Osteoblast (primary cell): Measurements from ENCODE around the gene NDRG4. TPM values are rescaled to one million over a fixed set of nuclear protein-coding genes. Genes with fewer than 3 reads are reported as not detected.

Experiments
- DNase-seq: peaks from one replicate; pipeline ENCODE4 v3.0.0; 2011; ENCODE audit warnings: low spot score, mixed read lengths; ENCODE audit not compliant: insufficient read length; ENCODE audit errors: missing footprints
- H2AFZ ChIP-seq: 2 replicates; pipeline ENCODE4 v1.6.0; 2011; ENCODE audit warnings: mild to moderate bottlenecking, low read length
- H3K27ac ChIP-seq: 2 replicates; pipeline ENCODE4 v1.5.1; 2011; ENCODE audit warnings: mild to moderate bottlenecking, low read depth, low read length, moderate library complexity
- H3K27me3 ChIP-seq: 2 replicates; pipeline ENCODE4 v1.6.0; 2012; ENCODE audit warnings: mild to moderate bottlenecking, control low read depth, inconsistent platforms, low read length, moderate library complexity; ENCODE audit not compliant: insufficient read depth
- H3K36me3 ChIP-seq: 2 replicates; pipeline ENCODE4 v1.5.1; 2011; ENCODE audit warnings: mild to moderate bottlenecking, low read length, control low read depth, moderate library complexity; ENCODE audit not compliant: insufficient read depth
- H3K4me1 ChIP-seq: 2 replicates; pipeline ENCODE4 v1.5.1; 2011; ENCODE audit warnings: mild to moderate bottlenecking, low read length, control low read depth, moderate library complexity; ENCODE audit not compliant: insufficient read depth
- H3K4me2 ChIP-seq: 2 replicates; pipeline ENCODE4 v1.6.0; 2011; ENCODE audit warnings: mild to moderate bottlenecking, low read length; ENCODE audit not compliant: insufficient read depth
- H3K4me3 ChIP-seq: fragments of 200-600 bp; sonication (generic); 3 replicates; pipeline ENCODE4 v1.5.1; 2012; ENCODE audit warnings: mild to moderate bottlenecking, low read length, inconsistent platforms; ENCODE audit not compliant: insufficient read depth
- H3K79me2 ChIP-seq: 2 replicates; pipeline ENCODE4 v1.6.0; 2012; ENCODE audit warnings: mild to moderate bottlenecking, low read length, control low read depth, inconsistent platforms; ENCODE audit not compliant: insufficient read depth
- H3K9me3 ChIP-seq: 2 replicates; pipeline ENCODE4 v1.5.1; 2011; ENCODE audit warnings: low read depth, low read length, control low read depth
- H4K20me1 ChIP-seq: 2 replicates; pipeline ENCODE4 v1.6.0; 2012; ENCODE audit warnings: mild to moderate bottlenecking, low read length, control low read depth; ENCODE audit not compliant: insufficient read depth
- total RNA-seq: library from RNA; depleted of rRNA; stranded (reverse); fragments of >200 nt; gene quantifications from 2 replicates; pipeline ENCODE4 v1.2.3, GENCODE V29; 2012
- TF ChIP-seq, protein P1 (sequence below): IDR thresholded peaks from 2 replicates; pipeline ENCODE4 v1.5.1; 2011; ENCODE audit warnings: mild to moderate bottlenecking, low read depth, low read length, moderate library complexity; ENCODE audit errors: extremely low read depth

NDRG4 gene
- total RNA-seq, 1 donor = 8.0 TPM

DNA sequence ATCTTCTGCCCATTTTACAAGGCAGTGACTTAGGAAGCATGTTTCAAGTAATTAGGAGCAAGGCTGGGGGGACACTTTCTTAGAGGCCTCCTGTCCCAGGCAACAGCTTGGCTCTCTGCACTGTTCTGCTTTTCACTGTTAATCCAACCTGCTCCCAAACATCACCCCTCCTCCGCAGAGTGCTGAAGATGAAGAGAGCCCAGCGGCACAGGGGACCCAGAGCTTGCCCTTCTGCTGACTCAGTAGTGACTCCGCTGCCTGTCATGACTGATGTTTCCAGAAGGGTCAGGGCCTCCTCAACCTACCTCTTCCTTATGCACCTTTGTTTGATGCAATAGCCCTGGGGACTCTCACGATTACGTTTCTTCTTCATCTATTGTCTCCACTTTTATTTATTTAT lies 38.9 kb upstream of the NDRG4 start:
- no peaks in the 10 kb centered on the region for H4K20me1 ChIP-seq
- H3K9me3 ChIP-seq = no peaks in the 10 kb centered on the region
- DNase-seq = no peak
- H3K4me2 ChIP-seq = no peak overlapping the region
- peaks cover 43% of the 10 kb centered on the region for H3K27me3 ChIP-seq
- H3K4me1 ChIP-seq = no peaks in the 10 kb centered on the region
- H3K36me3 ChIP-seq = no peaks in the 10 kb centered on the region
- H3K27ac ChIP-seq = no peak overlapping the region
- H3K4me3 ChIP-seq = no peak overlapping the region
- H3K79me2 ChIP-seq = no peaks in the 10 kb centered on the region
- no peak overlapping the region for H2AFZ ChIP-seq
- TF ChIP-seq, protein P1, sequence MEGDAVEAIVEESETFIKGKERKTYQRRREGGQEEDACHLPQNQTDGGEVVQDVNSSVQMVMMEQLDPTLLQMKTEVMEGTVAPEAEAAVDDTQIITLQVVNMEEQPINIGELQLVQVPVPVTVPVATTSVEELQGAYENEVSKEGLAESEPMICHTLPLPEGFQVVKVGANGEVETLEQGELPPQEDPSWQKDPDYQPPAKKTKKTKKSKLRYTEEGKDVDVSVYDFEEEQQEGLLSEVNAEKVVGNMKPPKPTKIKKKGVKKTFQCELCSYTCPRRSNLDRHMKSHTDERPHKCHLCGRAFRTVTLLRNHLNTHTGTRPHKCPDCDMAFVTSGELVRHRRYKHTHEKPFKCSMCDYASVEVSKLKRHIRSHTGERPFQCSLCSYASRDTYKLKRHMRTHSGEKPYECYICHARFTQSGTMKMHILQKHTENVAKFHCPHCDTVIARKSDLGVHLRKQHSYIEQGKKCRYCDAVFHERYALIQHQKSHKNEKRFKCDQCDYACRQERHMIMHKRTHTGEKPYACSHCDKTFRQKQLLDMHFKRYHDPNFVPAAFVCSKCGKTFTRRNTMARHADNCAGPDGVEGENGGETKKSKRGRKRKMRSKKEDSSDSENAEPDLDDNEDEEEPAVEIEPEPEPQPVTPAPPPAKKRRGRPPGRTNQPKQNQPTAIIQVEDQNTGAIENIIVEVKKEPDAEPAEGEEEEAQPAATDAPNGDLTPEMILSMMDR = no peak

DNA sequence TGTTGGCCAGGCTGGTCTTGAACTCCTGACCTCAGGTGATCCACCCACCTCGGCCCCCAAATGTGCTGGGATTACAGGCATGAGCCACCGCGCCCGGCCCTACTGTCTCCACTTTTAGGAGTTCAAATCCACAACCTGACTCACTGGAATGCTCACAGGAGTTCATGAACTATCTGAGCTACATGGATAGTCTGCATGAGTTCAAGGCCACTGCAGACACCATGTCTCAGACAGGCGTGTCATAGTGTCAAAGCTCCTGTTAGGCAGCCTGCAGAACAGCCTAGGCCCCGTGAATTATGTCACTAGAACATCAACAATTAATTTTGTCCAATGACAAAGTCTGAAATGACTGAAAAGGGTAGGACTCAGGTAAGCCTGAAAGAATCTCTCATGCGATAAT lies 38.3 kb upstream of the NDRG4 start:
- no peaks in the 10 kb centered on the region for H3K9me3 ChIP-seq

DNA sequence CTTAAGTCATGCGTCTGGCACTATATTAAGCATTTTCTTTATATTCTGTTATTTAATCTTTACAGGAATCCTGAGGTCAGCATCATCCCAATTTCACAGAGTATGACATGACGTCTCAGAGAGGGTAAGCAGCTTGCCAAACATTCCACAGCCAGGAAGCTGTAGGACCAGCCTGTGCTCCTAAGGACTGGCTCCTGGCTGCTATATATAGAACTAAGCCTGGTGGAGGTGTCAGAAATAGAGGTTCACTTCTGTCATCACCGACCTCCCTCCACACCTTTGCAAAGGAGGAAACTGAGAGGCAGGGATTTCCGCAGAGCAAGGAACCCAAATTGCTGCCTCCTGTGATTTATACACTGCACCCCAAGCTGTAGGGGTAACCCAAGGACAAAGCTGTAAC lies 37.9 kb upstream of the NDRG4 start:
- no peak for DNase-seq
- Histone ChIP-seq H3K27me3 (peaks cover 48% of the 10 kb centered on the region), H3K36me3 (no peaks in the 10 kb centered on the region), H3K4me2 (no peak overlapping the region), H3K4me1 (no peaks in the 10 kb centered on the region), H2AFZ (no peak overlapping the region), H3K9me3 (no peaks in the 10 kb centered on the region), H3K27ac (no peak overlapping the region), H3K4me3 (no peak overlapping the region), H4K20me1 (no peaks in the 10 kb centered on the region), H3K79me2 (no peaks in the 10 kb centered on the region)
- TF ChIP-seq, protein P1 = no peak

More for the DNA sequence above, 38.3 kb upstream of the NDRG4 start:
- Histone ChIP-seq H3K4me1 (no peaks in the 10 kb centered on the region), H3K27me3 (peaks cover 48% of the 10 kb centered on the region), H3K4me3 (no peak overlapping the region), H4K20me1 (no peaks in the 10 kb centered on the region), H3K36me3 (no peaks in the 10 kb centered on the region), H3K4me2 (no peak overlapping the region), H2AFZ (no peak overlapping the region), H3K79me2 (no peaks in the 10 kb centered on the region), H3K27ac (no peak overlapping the region)
- TF ChIP-seq, protein P1 = no peak
- DNase-seq = no peak

DNA sequence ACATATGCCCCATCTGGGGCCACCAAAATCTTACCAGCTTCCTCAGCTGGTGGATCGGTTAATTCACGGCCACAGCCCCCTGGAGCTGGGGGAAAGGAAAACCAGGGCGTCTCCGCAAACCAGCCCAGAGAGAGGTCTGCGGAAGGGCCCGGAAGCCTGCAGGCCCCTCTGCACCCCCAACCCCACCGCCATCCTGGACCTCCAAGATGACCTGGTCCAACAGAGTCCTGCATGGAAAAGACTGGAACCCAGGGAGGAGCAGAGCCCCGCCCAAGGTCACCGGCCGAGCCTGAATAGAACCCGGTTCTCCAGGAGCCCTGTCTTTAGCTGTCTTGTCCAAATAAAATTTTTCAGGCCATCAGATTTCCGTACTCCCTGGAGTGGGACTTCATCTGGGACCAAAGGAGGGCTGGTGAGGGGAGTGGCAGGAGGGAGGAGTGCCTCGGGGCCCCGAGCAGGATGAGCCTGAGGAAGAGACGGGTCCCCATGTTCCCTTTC lies 37.4 kb upstream of the NDRG4 start:
- no peak overlapping the region for H3K4me3 ChIP-seq
- no peaks in the 10 kb centered on the region for H3K36me3 ChIP-seq
- no peaks in the 10 kb centered on the region for H4K20me1 ChIP-seq
- peaks cover 49% of the 10 kb centered on the region for H3K27me3 ChIP-seq
- H3K9me3 ChIP-seq = no peaks in the 10 kb centered on the region
- H3K27ac ChIP-seq = no peak overlapping the region
- H2AFZ ChIP-seq = no peak overlapping the region
- no peak overlapping the region for H3K4me2 ChIP-seq
- H3K4me1 ChIP-seq = no peaks in the 10 kb centered on the region
- no peaks in the 10 kb centered on the region for H3K79me2 ChIP-seq
- DNase-seq = no peak
- TF ChIP-seq, protein P1 = no peak
